HG03442 (cell line): ENCODE results near the gene INPP5D.

Experiments
- ATAC-seq: cut with Tn5 transposase; IDR thresholded peaks from one replicate; pipeline ENCODE4 v1.9.1; 2021; ENCODE audit warnings: mild to moderate bottlenecking, moderate library complexity; ENCODE audit not compliant: unreplicated experiment

The INPP5D gene

GRCh38 chr2:233075141-233075965 is 15.2 kb downstream of the INPP5D start:
- ATAC-seq = no peak

GRCh38 chr2:233075966-233076339 is 15.8 kb downstream of the INPP5D start:
- peak; percentile 53 for ATAC-seq

GRCh38 chr2:233076749-233077148 is 16.6 kb downstream of the INPP5D start:
- no peak for ATAC-seq

- peak; percentile 28 for ATAC-seq
These were observed 19.3 kb downstream of the INPP5D start for GRCh38 chr2:233079473-233079877.

- no peak for ATAC-seq
These were observed 20.1 kb downstream of the INPP5D start for GRCh38 chr2:233079953-233080835.

GRCh38 chr2:233080836-233081229 is 20.7 kb downstream of the INPP5D start:
- ATAC-seq = no peak

GRCh38 chr2:233081232-233081730 is 21.1 kb downstream of the INPP5D start:
- ATAC-seq = peak; percentile 7

- peak; percentile 4 for ATAC-seq
These were observed 21.6 kb downstream of the INPP5D start for GRCh38 chr2:233081731-233082221.

GRCh38 chr2:233082222-233082930 is 22.2 kb downstream of the INPP5D start:
- ATAC-seq = peak; percentile 34

GRCh38 chr2:233082931-233083755 is 23.0 kb downstream of the INPP5D start:
- ATAC-seq = no peak

- no peak for ATAC-seq
These were observed 23.6 kb downstream of the INPP5D start for GRCh38 chr2:233083782-233084181.

GRCh38 chr2:233084488-233084887 is 24.3 kb downstream of the INPP5D start:
- no peak for ATAC-seq

GRCh38 chr2:233085037-233085838 is 25.1 kb downstream of the INPP5D start:
- ATAC-seq = no peak

GRCh38 chr2:233085839-233086150 is 25.7 kb downstream of the INPP5D start:
- no peak for ATAC-seq

GRCh38 chr2:233087713-233088112 is 27.6 kb downstream of the INPP5D start:
- no peak for ATAC-seq

- no peak for ATAC-seq
These were observed 28.8 kb downstream of the INPP5D start for GRCh38 chr2:233088972-233089345.

- ATAC-seq = no peak
These were observed 29.7 kb downstream of the INPP5D start for GRCh38 chr2:233089851-233090250.

- ATAC-seq = no peak
These were observed 30.7 kb downstream of the INPP5D start for GRCh38 chr2:233090879-233091278.

- ATAC-seq = no peak
These were observed 31.6 kb downstream of the INPP5D start for GRCh38 chr2:233091595-233092375.
